Activated CD4-positive, alpha-beta memory T cell treated with anti-CD3 and anti-CD28 coated beads for 36 hours (primary cell): Measurements from ENCODE around the gene DNASE2B. TPM values are rescaled to one million over a fixed set of nuclear protein-coding genes. Genes with fewer than 3 reads are reported as not detected.

ENCODE experiments used
- CTCF ChIA-PET: fragments of 350-600 bp; sonication (Branson Sonifier 250); formaldehyde crosslinking; loops from one replicate; lab custom pipeline; 2021; ENCODE audit warnings: antibody characterized with exemption, inconsistent platforms; lab: Charles Lee
- POLR2A ChIA-PET: fragments of 350-600 bp; sonication (Branson Sonifier 250); formaldehyde crosslinking; loops from one replicate; lab custom pipeline; 2021; ENCODE audit warnings: antibody characterized with exemption; lab: Charles Lee
- DNase-seq: peaks from one replicate; pipeline ENCODE4 v3.0.0-alpha.2; 2020
- H3K27ac Mint-ChIP-seq: one replicate; pipeline ENCODE4 v1.8.0; 2021; ENCODE audit warnings: mixed read lengths
- H3K27me3 Mint-ChIP-seq: one replicate; pipeline ENCODE4 v1.8.0; 2021; ENCODE audit warnings: mixed read lengths
- H3K36me3 Mint-ChIP-seq: one replicate; pipeline ENCODE4 v1.8.0; 2021; ENCODE audit warnings: mixed read lengths
- H3K4me1 Mint-ChIP-seq: one replicate; pipeline ENCODE4 v1.8.0; 2021; ENCODE audit warnings: low read depth, mixed read lengths
- H3K4me3 Mint-ChIP-seq: one replicate; pipeline ENCODE4 v1.8.0; 2021; ENCODE audit warnings: mild to moderate bottlenecking, mixed read lengths
- H3K9me3 Mint-ChIP-seq: one replicate; pipeline ENCODE4 v1.8.0; 2021; ENCODE audit warnings: mixed read lengths
- intact Hi-C: fragments of 100-400 bp; cut with micrococcal nuclease; formaldehyde crosslinking; loops from one replicate; pipeline ENCODE4 v1.15.1; 2023
- total RNA-seq, 2 experiments: library from RNA; stranded (reverse); gene quantifications; one replicate each; pipeline ENCODE4 v1.2.3, GENCODE V29; 2021

DNASE2B gene
- not detected for total RNA-seq

- Mint-ChIP-seq H3K9me3 (no peaks in the 10 kb centered on the region), H3K27me3 (no peaks in the 10 kb centered on the region), H3K4me3 (no peak within 1 kb of the TSS), H3K36me3 (no peaks in the 10 kb centered on the region), H3K27ac (no peak within 1 kb of the TSS), H3K4me1 (no peaks in the 10 kb centered on the region)
- ChIA-PET POLR2A (interaction anchor here (0.6 kb wide), 1 partner anchor 32 kb away, joined by 4 read pairs; no protein-coding TSS in a partner anchor), CTCF (no interaction called here)
- no peak for DNase-seq
- intact Hi-C loops = no loop called here
Observed at GRCh38 chr1:84398175-84399155, at the start of gene DNASE2B. DNASE2B (plus strand) TSS chr1:84398484; CDS start chr1:84398565, 81 bp downstream.

- Mint-ChIP-seq H3K36me3 (no peaks in the 10 kb centered on the region), H3K27ac (no peak overlapping the region), H3K27me3 (no peaks in the 10 kb centered on the region), H3K4me3 (no peak overlapping the region), H3K9me3 (no peaks in the 10 kb centered on the region), H3K4me1 (no peaks in the 10 kb centered on the region)
- DNase-seq = no peak
- CTCF ChIA-PET = interaction anchor here (0.6 kb wide), 1 partner anchor 95 kb away, joined by 3 read pairs; no protein-coding TSS in a partner anchor
- intact Hi-C loops = no loop called here
- POLR2A ChIA-PET = no interaction called here
Observed at GRCh38 chr1:84348759-84349158, 49.5 kb upstream of the DNASE2B start.

- H3K27ac Mint-ChIP-seq = no peak overlapping the region
- no peaks in the 10 kb centered on the region for H3K9me3 Mint-ChIP-seq
Observed at GRCh38 chr1:84350104-84350503, 48.2 kb upstream of the DNASE2B start.

GRCh38 chr1:84350550-84350949, 47.7 kb upstream of the DNASE2B start:
- no peaks in the 10 kb centered on the region for H3K4me1 Mint-ChIP-seq
- no peaks in the 10 kb centered on the region for H3K27me3 Mint-ChIP-seq
- ChIA-PET CTCF (no interaction called here), POLR2A (no interaction called here)
- H3K27ac Mint-ChIP-seq = no peak overlapping the region
- H3K9me3 Mint-ChIP-seq = no peaks in the 10 kb centered on the region
- no peaks in the 10 kb centered on the region for H3K36me3 Mint-ChIP-seq
- H3K4me3 Mint-ChIP-seq = no peak overlapping the region
- no peak for DNase-seq
- intact Hi-C loops = no loop called here

More at GRCh38 chr1:84350104-84350503, 48.2 kb upstream of the DNASE2B start:
- Mint-ChIP-seq H3K4me3 (no peak overlapping the region), H3K36me3 (no peaks in the 10 kb centered on the region), H3K27me3 (no peaks in the 10 kb centered on the region), H3K4me1 (no peaks in the 10 kb centered on the region)
- intact Hi-C loops = no loop called here
- ChIA-PET POLR2A (no interaction called here), CTCF (no interaction called here)
- DNase-seq = no peak

- ChIA-PET CTCF (no interaction called here), POLR2A (no interaction called here)
- Mint-ChIP-seq H3K4me3 (no peak overlapping the region), H3K36me3 (no peaks in the 10 kb centered on the region), H3K27ac (no peak overlapping the region), H3K27me3 (no peaks in the 10 kb centered on the region), H3K9me3 (no peaks in the 10 kb centered on the region), H3K4me1 (no peaks in the 10 kb centered on the region)
- no peak for DNase-seq
- intact Hi-C loops = no loop called here
Observed at GRCh38 chr1:84352298-84353106, 45.8 kb upstream of the DNASE2B start.

GRCh38 chr1:84353695-84354094, 44.6 kb upstream of the DNASE2B start:
- Mint-ChIP-seq H3K4me3 (no peak overlapping the region), H3K27me3 (peaks cover 3% of the 10 kb centered on the region), H3K4me1 (no peaks in the 10 kb centered on the region), H3K9me3 (peaks cover 2% of the 10 kb centered on the region), H3K27ac (no peak overlapping the region), H3K36me3 (no peaks in the 10 kb centered on the region)
- DNase-seq = no peak
- ChIA-PET POLR2A (no interaction called here), CTCF (no interaction called here)
- intact Hi-C loops = no loop called here

GRCh38 chr1:84355556-84355955, 42.7 kb upstream of the DNASE2B start:
- H3K4me1 Mint-ChIP-seq = no peaks in the 10 kb centered on the region
- ChIA-PET CTCF (interaction anchor here (0.8 kb wide), 1 partner anchor 398 kb away, joined by 3 read pairs; no protein-coding TSS in a partner anchor), POLR2A (no interaction called here)
- intact Hi-C loops = no loop called here
- peaks cover 2% of the 10 kb centered on the region for H3K9me3 Mint-ChIP-seq
- H3K36me3 Mint-ChIP-seq = no peaks in the 10 kb centered on the region
- no peak overlapping the region for H3K4me3 Mint-ChIP-seq
- H3K27me3 Mint-ChIP-seq = peaks cover 3% of the 10 kb centered on the region
- no peak overlapping the region for H3K27ac Mint-ChIP-seq
- no peak for DNase-seq

- peaks cover 3% of the 10 kb centered on the region for H3K27me3 Mint-ChIP-seq
- DNase-seq = no peak
- peaks cover 2% of the 10 kb centered on the region for H3K9me3 Mint-ChIP-seq
- H3K4me1 Mint-ChIP-seq = no peaks in the 10 kb centered on the region
- no peaks in the 10 kb centered on the region for H3K36me3 Mint-ChIP-seq
- CTCF ChIA-PET = no interaction called here
- POLR2A ChIA-PET = no interaction called here
- intact Hi-C loops = no loop called here
- H3K4me3 Mint-ChIP-seq = no peak overlapping the region
- no peak overlapping the region for H3K27ac Mint-ChIP-seq
Observed at GRCh38 chr1:84356881-84357280, 41.4 kb upstream of the DNASE2B start.

- peaks cover 3% of the 10 kb centered on the region for H3K27me3 Mint-ChIP-seq
- CTCF ChIA-PET = no interaction called here
- DNase-seq = no peak
- peaks cover 4% of the 10 kb centered on the region for H3K4me1 Mint-ChIP-seq
- H3K36me3 Mint-ChIP-seq = no peaks in the 10 kb centered on the region
- POLR2A ChIA-PET = no interaction called here
- intact Hi-C loops = no loop called here
- no peak overlapping the region for H3K4me3 Mint-ChIP-seq
- no peak overlapping the region for H3K27ac Mint-ChIP-seq
- peaks cover 2% of the 10 kb centered on the region for H3K9me3 Mint-ChIP-seq
Observed at GRCh38 chr1:84358695-84359094, 39.6 kb upstream of the DNASE2B start.

- POLR2A ChIA-PET = no interaction called here
- Mint-ChIP-seq H3K27ac (no peak overlapping the region), H3K27me3 (peaks cover 3% of the 10 kb centered on the region), H3K4me3 (no peak overlapping the region), H3K4me1 (peaks cover 4% of the 10 kb centered on the region), H3K36me3 (no peaks in the 10 kb centered on the region), H3K9me3 (peaks cover 2% of the 10 kb centered on the region)
- no peak for DNase-seq
- intact Hi-C loops = no loop called here
- CTCF ChIA-PET = no interaction called here
Observed at GRCh38 chr1:84360316-84360715, 38.0 kb upstream of the DNASE2B start.

- DNase-seq = no peak
- Mint-ChIP-seq H3K36me3 (no peaks in the 10 kb centered on the region), H3K9me3 (peaks cover 2% of the 10 kb centered on the region), H3K27ac (no peak overlapping the region), H3K4me3 (no peak overlapping the region), H3K4me1 (peaks cover 7% of the 10 kb centered on the region), H3K27me3 (peaks cover 3% of the 10 kb centered on the region)
- intact Hi-C loops = no loop called here
- ChIA-PET POLR2A (no interaction called here), CTCF (no interaction called here)
Observed at GRCh38 chr1:84361796-84362195, 36.5 kb upstream of the DNASE2B start.

GRCh38 chr1:84363019-84363418, 35.3 kb upstream of the DNASE2B start:
- no peak for DNase-seq
- ChIA-PET CTCF (no interaction called here), POLR2A (no interaction called here)
- intact Hi-C loops = no loop called here
- Mint-ChIP-seq H3K36me3 (no peaks in the 10 kb centered on the region), H3K27ac (no peak overlapping the region), H3K4me3 (no peak overlapping the region), H3K27me3 (no peaks in the 10 kb centered on the region), H3K4me1 (peaks cover 7% of the 10 kb centered on the region), H3K9me3 (no peaks in the 10 kb centered on the region)
